GM23338 (cell line): Measurements from ENCODE around the gene NEMP1. TPM values are rescaled to one million over a fixed set of nuclear protein-coding genes. Genes with fewer than 3 reads are reported as not detected.
A peak's percentile ranks its signal among the peaks of the same experiment; 100 is the strongest.

Experiments
- ATAC-seq: fragments of 200-7000 bp; cut with Tn5 transposase; 3 replicates; pipeline ENCODE4 v1.9.1; 2020
- DNase-seq: peaks from one replicate; pipeline ENCODE4 v3.0.0-alpha.2; 2015; ENCODE audit warnings: low spot score
- H2AFZ ChIP-seq: fragments of 200-600 bp; sonication (generic); 2 replicates; pipeline ENCODE4 v1.8.0; 2016; ENCODE audit warnings: antibody characterized with exemption, mild to moderate bottlenecking, moderate library complexity
- H3F3A ChIP-seq: fragments of 200-600 bp; sonication (generic); replicated peaks from 2 replicates; pipeline ENCODE4 v1.8.0; 2017; ENCODE audit warnings: antibody characterized with exemption, mixed run types, low read depth
- H3K27ac ChIP-seq: fragments of 200-600 bp; sonication (generic); 2 replicates; pipeline ENCODE4 v1.6.1; 2016; ENCODE audit warnings: low read depth
- H3K27me3 ChIP-seq: fragments of 200-600 bp; sonication (generic); 2 replicates; pipeline ENCODE4 v1.8.0; 2016; ENCODE audit warnings: mild to moderate bottlenecking, mixed run types, moderate library complexity; ENCODE audit not compliant: insufficient read depth
- H3K36me3 ChIP-seq: fragments of 200-600 bp; sonication (generic); 2 replicates; pipeline ENCODE4 v1.8.0; 2016; ENCODE audit warnings: mild to moderate bottlenecking; ENCODE audit not compliant: insufficient read depth
- H3K4me1 ChIP-seq: fragments of 200-600 bp; sonication (generic); 2 replicates; pipeline ENCODE4 v1.8.0; 2016; ENCODE audit warnings: mild to moderate bottlenecking, moderate library complexity; ENCODE audit not compliant: insufficient read depth
- H3K4me2 ChIP-seq: fragments of 200-600 bp; sonication (generic); 2 replicates; pipeline ENCODE4 v1.7.1; 2017; ENCODE audit warnings: mixed run types
- H3K4me3 ChIP-seq: fragments of 200-600 bp; sonication (generic); 2 replicates; pipeline ENCODE4 v1.6.1; 2016; ENCODE audit warnings: mixed run types
- H3K79me2 ChIP-seq: fragments of 200-600 bp; sonication (generic); replicated peaks from 2 replicates; pipeline ENCODE4 v1.8.0; 2017; ENCODE audit warnings: mild to moderate bottlenecking; ENCODE audit not compliant: insufficient read depth
- H3K9me2 ChIP-seq: fragments of 200-600 bp; sonication (generic); 2 replicates; pipeline ENCODE4 v1.8.0; 2017; ENCODE audit not compliant: insufficient read depth
- H4K20me1 ChIP-seq: fragments of 200-600 bp; sonication (generic); replicated peaks from 2 replicates; pipeline ENCODE4 v1.8.0; 2017; ENCODE audit warnings: mild to moderate bottlenecking; ENCODE audit not compliant: insufficient read depth
- H3K27ac Mint-ChIP-seq: 2 replicates; pipeline ENCODE4 v1.8.0; 2020; ENCODE audit warnings: inconsistent platforms, mild to moderate bottlenecking, moderate library complexity, mixed read lengths
- H3K27me3 Mint-ChIP-seq: 3 replicates; pipeline ENCODE4 v1.8.0; 2022; ENCODE audit warnings: low read depth, mild to moderate bottlenecking, moderate library complexity, mixed read lengths, inconsistent platforms; ENCODE audit not compliant: insufficient read depth, poor library complexity
- H3K36me3 Mint-ChIP-seq: 3 replicates; pipeline ENCODE4 v1.8.0; 2021; ENCODE audit warnings: low read depth, mild to moderate bottlenecking, inconsistent platforms, moderate library complexity, mixed read lengths
- H3K4me1 Mint-ChIP-seq: 3 replicates; pipeline ENCODE4 v1.8.0; 2020; ENCODE audit warnings: mild to moderate bottlenecking, inconsistent platforms, mixed read lengths
- H3K4me3 Mint-ChIP-seq: 3 replicates; pipeline ENCODE4 v1.8.0; 2021; ENCODE audit warnings: moderate library complexity, mild to moderate bottlenecking, inconsistent platforms, mixed read lengths
- H3K9me3 Mint-ChIP-seq: 3 replicates; pipeline ENCODE4 v1.8.0; 2020; ENCODE audit warnings: moderate library complexity, mild to moderate bottlenecking, inconsistent platforms, mixed read lengths
- EZH2phosphoT487 ChIP-seq: fragments of 200-600 bp; sonication (generic); IDR thresholded peaks from one replicate; pipeline ENCODE4 v1.8.1; 2018; ENCODE audit warnings: antibody characterized with exemption; ENCODE audit not compliant: unreplicated experiment
- ZNF331 ChIP-seq: fragments of 250-450 bp; sonication (Bioruptor Pico); IDR thresholded peaks from 2 replicates; pipeline ENCODE4 v1.5.0; 2020; ENCODE audit warnings: low read depth, mild to moderate bottlenecking, moderate library complexity
- polyA plus RNA-seq: library from polyadenylated mRNA; unstranded; fragments of >200 nt; fragmentation: Nextera tagmentation; extraction: Ambion mirVana; gene quantifications from 2 replicates; pipeline ENCODE4 v1.2.1, GENCODE V29; 2016
- total RNA-seq: library from RNA; depleted of rRNA; stranded (reverse); fragments of >200 nt; shearing (Covaris generic); gene quantifications from 2 replicates; pipeline ENCODE4 v1.2.3, GENCODE V29; 2014
- TF ChIP-seq, protein P1 (sequence below): fragments of 250-450 bp; sonication (Bioruptor Pico); IDR thresholded peaks from 2 replicates; pipeline ENCODE4 v1.5.0; 2020; ENCODE audit warnings: mild to moderate bottlenecking, moderate library complexity
- TF ChIP-seq, protein P2 (sequence below): IDR thresholded peaks from 2 replicates; pipeline ENCODE4 v1.6.1; 2016; ENCODE audit warnings: antibody characterized with exemption

NEMP1 gene
- total and polyA plus RNA-seq, 2 experiments from 2014 or later = 11.9 to 35.0 TPM

DNA sequence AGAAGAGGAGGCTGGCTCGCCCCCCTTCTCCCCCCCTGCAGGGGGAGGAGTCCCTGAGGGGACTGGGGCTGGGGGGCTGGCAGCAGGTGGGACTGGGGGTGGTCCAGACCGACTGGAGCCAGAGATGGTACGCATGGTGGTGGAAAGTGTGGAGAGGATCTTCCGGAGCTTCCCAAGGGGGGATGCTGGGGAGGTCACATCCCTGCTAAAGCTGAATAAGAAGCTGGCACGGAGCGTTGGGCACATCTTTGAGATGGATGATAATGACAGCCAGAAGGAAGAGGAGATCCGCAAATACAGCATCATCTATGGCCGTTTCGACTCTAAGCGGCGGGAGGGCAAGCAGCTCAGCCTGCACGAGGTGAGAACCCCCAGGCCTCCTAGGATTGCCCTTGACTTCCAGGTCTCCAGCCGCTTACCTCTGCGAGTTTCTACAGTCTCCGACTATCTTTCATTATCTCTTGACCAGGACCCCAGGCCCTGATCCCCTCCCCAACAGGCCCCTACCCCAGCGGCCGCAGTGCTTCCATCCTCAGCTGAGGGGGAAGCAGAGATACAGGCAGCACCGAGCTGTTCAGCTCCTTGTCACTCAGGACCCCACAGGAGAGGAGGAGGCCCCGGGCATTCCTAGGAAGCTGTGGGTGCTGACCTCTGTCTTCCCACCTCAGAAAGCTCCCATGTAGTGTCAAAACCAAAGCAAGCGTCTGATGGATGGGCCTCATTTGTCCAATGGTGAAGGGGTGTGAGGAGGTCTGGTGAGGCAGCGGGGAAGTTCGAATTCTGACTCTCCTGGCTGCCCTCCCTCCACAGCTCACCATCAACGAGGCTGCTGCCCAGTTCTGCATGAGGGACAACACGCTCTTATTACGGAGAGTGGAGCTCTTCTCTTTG is 13.3 kb upstream of the NEMP1 start:
- Histone ChIP-seq H3K27ac (no peak overlapping the region), H3K4me3 (no peak overlapping the region), H3F3A (peaks cover 19% of the 10 kb centered on the region), H3K36me3 (no peaks in the 10 kb centered on the region), H3K4me2 (no peak overlapping the region), H4K20me1 (no peaks in the 10 kb centered on the region; the same call in 1 of the 2 replicates), H3K4me1 (peaks cover 27% of the 10 kb centered on the region), H3K79me2 (peaks cover 8% of the 10 kb centered on the region; the same call in 1 of the 2 replicates), H3K9me2 (no peaks in the 10 kb centered on the region), H2AFZ (no peak overlapping the region), H3K27me3 (no peaks in the 10 kb centered on the region)
- Mint-ChIP-seq H3K4me1 (peaks cover 59% of the 10 kb centered on the region), H3K9me3 (no peaks in the 10 kb centered on the region), H3K36me3 (peaks cover 57% of the 10 kb centered on the region), H3K4me3 (peak overlapping the region; percentile 35; the same call in 2 of the 3 replicates), H3K27me3 (peaks cover 42% of the 10 kb centered on the region), H3K27ac (0 out of 2 replicates have a peak overlapping the region, but pooled peaks have one; percentile 48)
- DNase-seq (no peak), ATAC-seq (no peak)
- TF ChIP-seq, protein P1, sequence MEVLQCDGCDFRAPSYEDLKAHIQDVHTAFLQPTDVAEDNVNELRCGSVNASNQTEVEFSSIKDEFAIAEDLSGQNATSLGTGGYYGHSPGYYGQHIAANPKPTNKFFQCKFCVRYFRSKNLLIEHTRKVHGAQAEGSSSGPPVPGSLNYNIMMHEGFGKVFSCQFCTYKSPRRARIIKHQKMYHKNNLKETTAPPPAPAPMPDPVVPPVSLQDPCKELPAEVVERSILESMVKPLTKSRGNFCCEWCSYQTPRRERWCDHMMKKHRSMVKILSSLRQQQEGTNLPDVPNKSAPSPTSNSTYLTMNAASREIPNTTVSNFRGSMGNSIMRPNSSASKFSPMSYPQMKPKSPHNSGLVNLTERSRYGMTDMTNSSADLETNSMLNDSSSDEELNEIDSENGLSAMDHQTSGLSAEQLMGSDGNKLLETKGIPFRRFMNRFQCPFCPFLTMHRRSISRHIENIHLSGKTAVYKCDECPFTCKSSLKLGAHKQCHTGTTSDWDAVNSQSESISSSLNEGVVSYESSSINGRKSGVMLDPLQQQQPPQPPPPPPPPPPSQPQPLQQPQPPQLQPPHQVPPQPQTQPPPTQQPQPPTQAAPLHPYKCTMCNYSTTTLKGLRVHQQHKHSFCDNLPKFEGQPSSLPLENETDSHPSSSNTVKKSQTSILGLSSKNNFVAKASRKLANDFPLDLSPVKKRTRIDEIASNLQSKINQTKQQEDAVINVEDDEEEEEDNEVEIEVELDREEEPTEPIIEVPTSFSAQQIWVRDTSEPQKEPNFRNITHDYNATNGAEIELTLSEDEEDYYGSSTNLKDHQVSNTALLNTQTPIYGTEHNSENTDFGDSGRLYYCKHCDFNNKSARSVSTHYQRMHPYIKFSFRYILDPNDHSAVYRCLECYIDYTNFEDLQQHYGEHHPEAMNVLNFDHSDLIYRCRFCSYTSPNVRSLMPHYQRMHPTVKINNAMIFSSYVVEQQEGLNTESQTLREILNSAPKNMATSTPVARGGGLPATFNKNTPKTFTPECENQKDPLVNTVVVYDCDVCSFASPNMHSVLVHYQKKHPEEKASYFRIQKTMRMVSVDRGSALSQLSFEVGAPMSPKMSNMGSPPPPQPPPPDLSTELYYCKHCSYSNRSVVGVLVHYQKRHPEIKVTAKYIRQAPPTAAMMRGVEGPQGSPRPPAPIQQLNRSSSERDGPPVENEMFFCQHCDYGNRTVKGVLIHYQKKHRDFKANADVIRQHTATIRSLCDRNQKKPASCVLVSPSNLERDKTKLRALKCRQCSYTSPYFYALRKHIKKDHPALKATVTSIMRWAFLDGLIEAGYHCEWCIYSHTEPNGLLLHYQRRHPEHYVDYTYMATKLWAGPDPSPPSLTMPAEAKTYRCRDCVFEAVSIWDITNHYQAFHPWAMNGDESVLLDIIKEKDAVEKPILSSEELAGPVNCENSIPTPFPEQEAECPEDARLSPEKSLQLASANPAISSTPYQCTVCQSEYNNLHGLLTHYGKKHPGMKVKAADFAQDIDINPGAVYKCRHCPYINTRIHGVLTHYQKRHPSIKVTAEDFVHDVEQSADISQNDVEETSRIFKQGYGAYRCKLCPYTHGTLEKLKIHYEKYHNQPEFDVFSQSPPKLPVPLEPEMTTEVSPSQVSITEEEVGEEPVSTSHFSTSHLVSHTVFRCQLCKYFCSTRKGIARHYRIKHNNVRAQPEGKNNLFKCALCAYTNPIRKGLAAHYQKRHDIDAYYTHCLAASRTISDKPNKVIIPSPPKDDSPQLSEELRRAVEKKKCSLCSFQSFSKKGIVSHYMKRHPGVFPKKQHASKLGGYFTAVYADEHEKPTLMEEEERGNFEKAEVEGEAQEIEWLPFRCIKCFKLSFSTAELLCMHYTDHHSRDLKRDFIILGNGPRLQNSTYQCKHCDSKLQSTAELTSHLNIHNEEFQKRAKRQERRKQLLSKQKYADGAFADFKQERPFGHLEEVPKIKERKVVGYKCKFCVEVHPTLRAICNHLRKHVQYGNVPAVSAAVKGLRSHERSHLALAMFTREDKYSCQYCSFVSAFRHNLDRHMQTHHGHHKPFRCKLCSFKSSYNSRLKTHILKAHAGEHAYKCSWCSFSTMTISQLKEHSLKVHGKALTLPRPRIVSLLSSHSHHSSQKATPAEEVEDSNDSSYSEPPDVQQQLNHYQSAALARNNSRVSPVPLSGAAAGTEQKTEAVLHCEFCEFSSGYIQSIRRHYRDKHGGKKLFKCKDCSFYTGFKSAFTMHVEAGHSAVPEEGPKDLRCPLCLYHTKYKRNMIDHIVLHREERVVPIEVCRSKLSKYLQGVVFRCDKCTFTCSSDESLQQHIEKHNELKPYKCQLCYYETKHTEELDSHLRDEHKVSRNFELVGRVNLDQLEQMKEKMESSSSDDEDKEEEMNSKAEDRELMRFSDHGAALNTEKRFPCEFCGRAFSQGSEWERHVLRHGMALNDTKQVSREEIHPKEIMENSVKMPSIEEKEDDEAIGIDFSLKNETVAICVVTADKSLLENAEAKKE (CRISPR knock-in tag) = no peak
- no peak for TF ChIP-seq ZNF331
- TF ChIP-seq EZH2phosphoT487 = no peak
- TF ChIP-seq, protein P2, sequence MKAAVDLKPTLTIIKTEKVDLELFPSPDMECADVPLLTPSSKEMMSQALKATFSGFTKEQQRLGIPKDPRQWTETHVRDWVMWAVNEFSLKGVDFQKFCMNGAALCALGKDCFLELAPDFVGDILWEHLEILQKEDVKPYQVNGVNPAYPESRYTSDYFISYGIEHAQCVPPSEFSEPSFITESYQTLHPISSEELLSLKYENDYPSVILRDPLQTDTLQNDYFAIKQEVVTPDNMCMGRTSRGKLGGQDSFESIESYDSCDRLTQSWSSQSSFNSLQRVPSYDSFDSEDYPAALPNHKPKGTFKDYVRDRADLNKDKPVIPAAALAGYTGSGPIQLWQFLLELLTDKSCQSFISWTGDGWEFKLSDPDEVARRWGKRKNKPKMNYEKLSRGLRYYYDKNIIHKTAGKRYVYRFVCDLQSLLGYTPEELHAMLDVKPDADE = no peak
